Effector memory CD4-positive, alpha-beta T cell (primary cell): ENCODE data around the gene NDUFC2.
"Not testable (repeated sequence)": the region's sequence is repeated elsewhere in the genome, so short reads cannot be mapped to it uniquely, and the experiment has no call there.

Experiments used
- DNase-seq, 3 donors: peaks; one replicate each; pipeline ENCODE4 v3.0.0-alpha.2; 2020
- H3K27ac ChIP-seq: 2 replicates; pipeline ENCODE4 v1.7.0; 2013; ENCODE audit warnings: mild to moderate bottlenecking, low read length, moderate library complexity; ENCODE audit not compliant: insufficient read depth, poor library complexity, severe bottlenecking
- H3K27me3 ChIP-seq: replicated peaks from 2 replicates; pipeline ENCODE4 v1.7.0; 2013; ENCODE audit warnings: mild to moderate bottlenecking, low read length; ENCODE audit not compliant: insufficient read depth, control insufficient read depth, poor library complexity, severe bottlenecking
- H3K36me3 ChIP-seq: 2 replicates; pipeline ENCODE4 v1.7.0; 2013; ENCODE audit warnings: mild to moderate bottlenecking, low read length, moderate library complexity; ENCODE audit not compliant: control insufficient read depth, insufficient read depth
- H3K4me1 ChIP-seq: 2 replicates; pipeline ENCODE4 v1.7.0; 2013; ENCODE audit warnings: low read length, mild to moderate bottlenecking; ENCODE audit not compliant: control insufficient read depth, insufficient read depth, poor library complexity, severe bottlenecking
- H3K4me3 ChIP-seq: 2 replicates; pipeline ENCODE4 v1.7.0; 2013; ENCODE audit warnings: low read length, low read depth, mild to moderate bottlenecking; ENCODE audit not compliant: insufficient read depth, poor library complexity, severe bottlenecking
- H3K9me3 ChIP-seq: 2 replicates; pipeline ENCODE4 v1.7.0; 2013; ENCODE audit warnings: mild to moderate bottlenecking, low read length, moderate library complexity; ENCODE audit not compliant: control insufficient read depth

NDUFC2 gene

DNA sequence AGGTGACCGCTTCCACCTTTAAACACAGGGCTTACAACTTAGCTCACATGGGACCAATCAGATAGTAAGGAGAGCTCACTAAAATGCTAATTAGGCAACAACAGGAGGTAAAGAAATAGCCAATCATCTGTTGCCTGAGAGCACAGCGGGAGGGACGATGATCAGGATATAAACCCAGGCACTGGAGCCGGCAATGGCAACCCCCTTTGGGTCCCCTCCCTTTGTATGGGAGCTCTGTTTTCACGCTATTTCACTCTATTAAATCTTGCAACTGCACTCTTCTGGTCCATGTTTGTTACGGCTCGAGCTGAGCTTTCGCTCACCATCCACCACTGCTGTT lies 38.3 kb downstream of the NDUFC2 start:
- not testable (repeated sequence) for H3K4me3 ChIP-seq, H3K27ac ChIP-seq, H3K4me1 ChIP-seq, H3K27me3 ChIP-seq, DNase-seq, H3K9me3 ChIP-seq, H3K36me3 ChIP-seq

DNA sequence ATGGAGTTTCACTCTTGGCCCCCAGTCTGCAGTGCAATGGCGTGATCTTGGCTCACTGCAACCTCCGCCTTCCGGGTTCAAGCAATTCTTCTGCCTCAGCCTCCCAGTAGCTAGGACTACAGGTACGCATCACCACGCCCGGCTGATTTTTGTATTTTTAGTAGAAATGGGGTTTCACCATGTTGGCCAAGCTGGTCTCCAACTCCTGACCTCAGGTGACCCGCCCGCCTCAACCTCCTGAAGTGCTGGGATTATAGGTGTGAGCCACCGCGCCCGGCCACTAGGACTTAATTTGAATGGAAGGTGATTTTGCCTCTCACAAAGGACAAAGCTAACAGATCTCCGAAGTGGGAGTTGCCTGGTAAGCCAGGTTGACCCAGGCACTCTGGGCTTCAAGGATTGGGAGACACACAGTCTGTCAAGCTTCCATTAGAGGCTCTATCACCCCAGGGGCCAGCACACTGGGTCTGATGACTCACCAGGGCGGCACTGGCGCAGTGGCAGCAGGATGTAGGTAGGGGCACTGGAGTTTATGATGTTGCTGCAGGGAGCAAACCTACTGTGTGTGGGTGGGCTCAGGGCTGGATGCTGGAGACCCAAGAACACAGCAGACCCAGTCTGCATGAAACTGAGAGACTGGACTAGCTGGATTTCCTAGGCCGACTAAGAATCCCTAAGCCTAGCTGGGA lies 38.8 kb downstream of the NDUFC2 start:
- Histone ChIP-seq H3K9me3 (no peaks in the 10 kb centered on the region), H3K36me3 (no peaks in the 10 kb centered on the region), H3K4me1 (no peaks in the 10 kb centered on the region), H3K27me3 (no peaks in the 10 kb centered on the region), H3K4me3 (no peak overlapping the region), H3K27ac (no peak overlapping the region)
- DNase-seq, result no peak

DNA sequence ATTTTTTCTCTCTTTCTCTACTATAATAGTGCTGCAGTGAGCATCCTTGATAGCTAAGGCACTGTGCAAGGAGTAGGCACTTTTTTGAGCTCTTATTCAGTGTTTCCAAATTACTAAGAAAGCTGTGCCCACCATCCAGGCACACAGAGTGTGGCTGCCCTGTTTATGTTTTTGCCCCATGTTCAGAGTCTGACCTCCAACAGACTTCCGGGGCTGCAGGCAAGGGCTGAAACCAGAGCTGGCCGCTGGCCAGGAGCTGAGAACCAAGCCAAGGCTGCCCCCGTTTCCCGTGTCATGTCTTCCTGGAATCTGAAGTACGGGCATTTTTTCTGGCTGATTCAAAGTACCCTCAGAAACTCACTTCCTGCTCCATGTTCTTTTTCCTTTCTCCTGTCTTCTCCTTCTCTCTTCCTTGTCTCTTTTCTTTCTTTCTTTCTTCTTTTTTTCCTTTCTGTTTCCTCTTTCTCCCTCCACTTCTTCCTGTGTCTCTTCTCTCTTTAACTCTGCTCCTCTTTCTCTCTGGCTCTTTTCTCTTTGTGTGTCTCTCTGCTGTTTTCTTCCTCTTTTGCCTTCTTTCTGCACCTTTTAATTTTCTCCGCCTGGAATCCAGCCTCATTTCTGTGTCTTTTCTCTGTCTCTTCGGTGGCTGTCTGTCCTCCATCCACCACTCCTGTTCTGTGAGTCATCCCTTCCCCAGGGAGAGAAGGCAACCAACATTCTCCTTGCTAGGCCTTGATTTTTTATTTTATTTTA lies 39.6 kb downstream of the NDUFC2 start:
- Histone ChIP-seq H3K27ac (no peak overlapping the region), H3K36me3 (no peaks in the 10 kb centered on the region), H3K9me3 (no peaks in the 10 kb centered on the region), H3K27me3 (no peaks in the 10 kb centered on the region), H3K4me3 (no peak overlapping the region), H3K4me1 (no peaks in the 10 kb centered on the region)
- no peak for DNase-seq

DNA sequence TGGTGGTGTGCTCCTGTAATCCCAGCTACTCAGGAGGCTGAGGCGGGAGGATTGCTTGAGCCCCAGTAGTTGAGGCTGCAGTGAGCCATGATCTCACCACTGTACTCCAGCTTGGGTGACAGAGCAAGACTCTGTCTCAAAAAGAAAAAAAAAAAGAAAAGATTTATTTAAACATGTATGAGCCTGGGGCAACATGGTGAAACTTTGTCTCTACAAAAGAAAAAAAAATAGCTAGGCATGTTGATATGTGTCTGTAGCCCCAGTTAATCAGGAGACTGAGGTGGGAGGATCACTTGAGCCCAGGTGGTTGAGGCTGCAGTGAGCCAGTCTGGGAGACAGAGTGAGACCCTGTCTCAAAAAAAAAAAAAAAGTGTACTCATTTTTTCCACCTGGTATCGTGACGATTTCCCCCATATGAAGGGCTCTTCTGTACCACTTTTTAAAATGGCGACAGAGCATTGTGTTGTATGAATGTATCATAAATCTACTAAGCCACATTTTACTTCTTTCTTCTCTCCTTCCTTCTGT lies 40.2 kb downstream of the NDUFC2 start:
- no peak overlapping the region for H3K27ac ChIP-seq
- H3K4me3 ChIP-seq, result no peak overlapping the region
- H3K4me1 ChIP-seq, result no peaks in the 10 kb centered on the region

DNA sequence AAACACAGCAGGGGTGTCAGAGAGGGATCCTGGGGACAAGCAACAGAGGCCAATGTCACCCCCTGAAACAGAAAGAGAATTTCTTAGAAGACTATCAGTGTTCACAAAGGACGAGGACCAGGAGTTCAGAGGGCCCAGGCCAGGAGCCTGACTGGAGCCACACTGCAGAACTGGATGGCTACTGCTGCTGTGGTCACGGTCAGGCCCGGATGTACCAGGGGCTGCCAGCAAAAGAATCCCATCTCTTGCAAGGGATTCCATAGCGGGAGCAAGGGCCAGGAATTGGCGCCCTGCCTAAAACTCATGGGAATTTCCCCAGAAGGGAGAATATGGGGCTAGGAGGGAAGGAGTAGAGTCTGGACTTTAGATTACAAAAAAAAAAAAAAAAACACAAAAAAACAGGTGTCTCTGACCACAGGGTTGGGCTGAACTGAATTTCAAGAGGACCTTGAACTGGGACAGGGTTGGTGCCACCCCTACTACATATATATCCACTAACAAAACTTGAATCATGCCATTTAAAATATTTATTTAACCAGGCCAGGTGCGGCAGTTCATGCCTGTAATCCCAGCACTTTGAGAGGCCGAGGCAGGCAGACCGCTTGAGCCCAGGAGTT lies 40.9 kb downstream of the NDUFC2 start:
- Histone ChIP-seq H3K27me3 (no peaks in the 10 kb centered on the region), H3K4me1 (no peaks in the 10 kb centered on the region), H3K4me3 (no peak overlapping the region), H3K27ac (no peak overlapping the region), H3K9me3 (no peaks in the 10 kb centered on the region), H3K36me3 (no peaks in the 10 kb centered on the region)
- DNase-seq, result no peak

More for the DNA sequence above, 40.2 kb downstream of the NDUFC2 start:
- H3K9me3 ChIP-seq, result no peaks in the 10 kb centered on the region
- no peaks in the 10 kb centered on the region for H3K36me3 ChIP-seq
- H3K27me3 ChIP-seq, result no peaks in the 10 kb centered on the region
- no peak for DNase-seq

DNA sequence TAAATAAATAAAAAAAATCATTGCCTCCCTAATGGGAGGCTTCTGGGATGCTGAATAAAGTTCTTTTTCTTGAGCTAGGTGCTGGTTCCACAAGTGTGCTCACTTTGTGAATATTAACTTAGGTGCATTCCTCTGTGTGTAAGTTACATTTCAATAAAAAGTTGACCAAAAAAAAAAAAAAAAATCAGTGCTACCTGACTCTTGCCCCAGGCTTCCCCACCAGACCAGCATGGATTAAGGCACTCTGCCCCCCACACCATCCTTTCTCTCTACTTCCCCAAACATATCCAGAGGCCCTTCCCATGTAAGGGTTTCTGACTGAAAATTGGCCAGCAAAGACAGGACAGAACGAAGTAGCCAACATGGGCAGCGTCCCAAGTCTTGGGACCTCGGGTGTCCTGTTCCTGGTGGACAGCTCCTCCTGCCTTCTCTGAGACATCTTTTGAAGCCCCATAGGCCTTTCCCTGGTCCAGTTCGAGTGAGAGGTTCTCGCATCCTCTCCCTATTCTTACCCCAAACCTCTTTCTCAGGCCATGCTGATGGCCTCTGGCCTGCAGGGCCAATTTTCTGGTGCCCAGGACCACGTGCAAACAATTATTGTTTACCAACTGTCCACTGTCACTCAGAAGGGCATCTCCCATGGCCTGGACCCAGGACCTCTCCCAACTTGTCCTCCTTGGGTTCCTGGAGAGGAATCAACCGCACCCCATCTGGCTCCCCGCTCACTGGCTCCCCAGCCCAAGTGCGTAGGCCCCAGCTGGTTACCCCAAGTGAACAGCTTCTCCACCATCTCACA lies 41.6 kb downstream of the NDUFC2 start:
- no peak overlapping the region for H3K27ac ChIP-seq

DNA sequence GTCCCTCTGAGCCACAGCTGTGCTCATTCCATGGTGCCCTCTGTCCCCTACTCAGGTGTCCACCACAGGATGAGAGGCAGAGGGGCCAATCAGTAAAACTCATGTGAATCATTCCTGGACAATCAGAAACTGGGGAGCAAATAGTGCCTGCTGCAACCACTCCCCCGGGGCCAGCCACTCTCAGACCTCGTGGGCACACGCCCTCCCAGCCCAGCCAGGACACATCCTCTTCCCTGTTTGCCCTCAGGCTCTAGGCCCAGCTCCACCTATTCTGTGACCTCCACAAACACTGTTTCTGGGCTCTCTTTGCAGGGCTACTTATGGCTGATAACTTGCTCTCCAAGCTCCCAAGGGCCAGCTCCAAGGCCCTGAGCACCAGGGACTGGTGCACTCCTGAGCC lies 42.6 kb downstream of the NDUFC2 start:
- Histone ChIP-seq H3K27me3 (no peaks in the 10 kb centered on the region), H3K4me3 (no peak overlapping the region), H3K4me1 (no peaks in the 10 kb centered on the region), H3K36me3 (no peaks in the 10 kb centered on the region), H3K9me3 (no peaks in the 10 kb centered on the region), H3K27ac (no peak overlapping the region)
- DNase-seq, result no peak

More for the DNA sequence above, 41.6 kb downstream of the NDUFC2 start:
- Histone ChIP-seq H3K36me3 (no peaks in the 10 kb centered on the region), H3K27me3 (no peaks in the 10 kb centered on the region), H3K4me3 (no peak overlapping the region), H3K4me1 (no peaks in the 10 kb centered on the region), H3K9me3 (no peaks in the 10 kb centered on the region)
- no peak for DNase-seq

DNA sequence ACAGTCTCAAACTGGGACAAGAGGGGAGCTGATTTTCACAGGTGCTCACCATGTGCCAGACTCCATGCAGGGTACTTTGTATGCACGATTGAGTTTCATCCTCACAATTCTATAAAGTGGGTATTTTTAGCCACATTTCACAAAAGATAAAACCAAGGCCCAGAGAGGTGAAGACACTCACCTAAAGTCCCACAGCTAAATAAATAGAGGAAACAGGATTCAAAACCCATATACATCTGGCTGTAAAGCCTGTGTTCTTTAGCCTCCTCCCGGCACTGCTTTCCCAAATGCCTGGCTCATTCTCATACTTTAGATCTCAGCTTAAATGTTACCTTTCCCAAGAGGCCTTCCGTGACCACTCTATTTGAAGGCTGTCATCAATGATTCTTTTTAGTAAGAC lies 43.3 kb downstream of the NDUFC2 start:
- no peak overlapping the region for H3K27ac ChIP-seq
- H3K4me1 ChIP-seq, result no peaks in the 10 kb centered on the region
- no peaks in the 10 kb centered on the region for H3K9me3 ChIP-seq
- no peaks in the 10 kb centered on the region for H3K36me3 ChIP-seq
- H3K27me3 ChIP-seq, result no peaks in the 10 kb centered on the region
- no peak for DNase-seq
- H3K4me3 ChIP-seq, result no peak overlapping the region

DNA sequence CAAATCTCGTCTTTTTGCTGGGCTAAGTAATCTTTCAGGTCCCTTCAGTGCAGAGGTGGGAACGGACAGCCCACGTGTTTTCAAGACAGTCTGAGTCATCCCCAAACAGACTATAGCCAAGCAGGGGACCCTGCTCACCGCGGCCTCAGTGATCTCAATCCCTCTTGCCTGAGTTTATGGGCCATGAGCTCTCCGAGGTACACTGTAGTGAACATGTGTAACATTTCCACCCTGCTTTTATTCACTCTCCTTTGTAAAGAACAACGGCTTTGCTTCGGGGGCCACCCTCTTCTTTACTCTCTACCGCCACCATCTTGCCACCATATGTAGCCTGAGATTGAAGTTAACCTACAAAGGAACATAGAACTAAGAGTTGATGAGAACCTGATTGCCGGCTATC lies 45.0 kb downstream of the NDUFC2 start:
- Histone ChIP-seq H3K4me1 (no peaks in the 10 kb centered on the region), H3K36me3 (no peaks in the 10 kb centered on the region), H3K27me3 (no peaks in the 10 kb centered on the region), H3K27ac (no peak overlapping the region), H3K9me3 (no peaks in the 10 kb centered on the region), H3K4me3 (no peak overlapping the region)
- DNase-seq, result no peak
